Endometrial microvascular endothelial cells (primary cell): ENCODE measurements around the gene CDK17. TPM values are rescaled to one million over a fixed set of nuclear protein-coding genes. Genes with fewer than 3 reads are reported as not detected.

ENCODE experiments used
- in situ Hi-C: cut with HindIII; loops from 2 replicates; pipeline ENCODE4 v1.10.0; 2017; ENCODE audit warnings: low sequenced_read_pairs, low pct_unique_long_range_greater_than_20kb; ENCODE audit errors: inconsistent ontology term
- total RNA-seq: library from RNA; depleted of rRNA; stranded (reverse); fragments of >200 nt; gene quantifications from one replicate; pipeline ENCODE4 v1.2.3, GENCODE V29; 2015; ENCODE audit errors: inconsistent ontology term

CDK17 gene
- total RNA-seq, 1 donor from 2014 or later = 176 TPM

DNA sequence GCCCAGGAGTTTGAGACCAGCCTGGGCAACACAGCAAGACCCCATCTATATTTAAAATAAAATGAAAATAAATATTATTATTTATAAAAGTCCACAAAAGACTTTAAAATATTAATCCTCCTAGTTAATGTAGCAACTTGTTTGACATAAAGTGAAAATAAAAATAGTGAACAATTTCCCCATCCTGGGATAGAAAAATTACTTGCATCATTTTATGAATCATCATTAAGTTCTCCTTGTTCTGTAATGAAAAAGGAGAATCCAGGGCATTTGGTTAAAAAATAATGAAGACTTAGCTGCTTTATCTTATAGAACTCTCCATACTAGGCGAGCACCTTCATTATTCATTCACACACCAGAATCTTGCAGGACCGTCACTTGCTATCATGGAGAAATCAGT, 140.0 kb downstream of the CDK17 start:
- in situ Hi-C loops = no loop called here

DNA sequence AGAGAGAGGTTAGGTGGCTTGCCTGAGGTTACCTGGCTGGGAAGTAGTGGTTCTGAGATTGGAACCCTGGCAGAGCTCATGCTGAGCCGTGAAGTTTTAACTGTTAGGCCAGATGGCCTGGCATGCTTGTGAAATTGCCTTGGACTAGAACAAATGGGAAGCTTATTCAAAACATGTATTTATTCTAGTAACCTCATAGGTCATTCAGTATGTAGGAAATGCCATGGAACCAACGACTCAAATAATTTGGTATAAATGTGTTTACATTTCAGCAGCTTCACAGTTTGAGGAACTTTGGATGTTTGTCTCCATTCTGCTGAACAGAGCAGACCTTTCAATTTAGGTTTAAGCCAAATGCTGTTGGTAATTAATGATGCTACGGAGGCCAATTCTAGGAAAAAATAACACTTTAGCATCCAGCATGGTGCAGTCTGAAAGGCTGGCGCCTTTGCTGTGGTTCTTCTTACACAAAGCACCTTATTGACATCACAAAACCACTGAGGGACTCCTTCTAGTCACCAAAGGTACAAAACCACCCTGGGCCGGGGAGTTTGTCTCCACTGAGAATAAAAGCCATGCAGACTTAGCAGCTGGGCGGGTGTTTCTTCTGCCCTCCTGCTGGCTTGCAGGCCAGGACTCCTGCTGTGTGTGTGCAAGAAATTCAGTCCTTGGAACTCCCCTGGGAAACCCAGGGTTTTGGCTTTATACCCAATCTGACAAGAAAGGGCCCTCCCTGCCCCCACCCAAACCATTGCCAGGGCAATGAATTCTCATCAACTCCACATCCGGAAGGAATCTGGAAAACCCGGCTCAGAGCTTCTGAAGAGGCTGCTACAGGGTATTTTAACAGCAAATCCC, 141.9 kb downstream of the CDK17 start:
- in situ Hi-C loops = no loop called here

- in situ Hi-C loops = no loop called here
Observed at GRCh38 chr12:96257550-96258103, 142.6 kb downstream of the CDK17 start.

DNA sequence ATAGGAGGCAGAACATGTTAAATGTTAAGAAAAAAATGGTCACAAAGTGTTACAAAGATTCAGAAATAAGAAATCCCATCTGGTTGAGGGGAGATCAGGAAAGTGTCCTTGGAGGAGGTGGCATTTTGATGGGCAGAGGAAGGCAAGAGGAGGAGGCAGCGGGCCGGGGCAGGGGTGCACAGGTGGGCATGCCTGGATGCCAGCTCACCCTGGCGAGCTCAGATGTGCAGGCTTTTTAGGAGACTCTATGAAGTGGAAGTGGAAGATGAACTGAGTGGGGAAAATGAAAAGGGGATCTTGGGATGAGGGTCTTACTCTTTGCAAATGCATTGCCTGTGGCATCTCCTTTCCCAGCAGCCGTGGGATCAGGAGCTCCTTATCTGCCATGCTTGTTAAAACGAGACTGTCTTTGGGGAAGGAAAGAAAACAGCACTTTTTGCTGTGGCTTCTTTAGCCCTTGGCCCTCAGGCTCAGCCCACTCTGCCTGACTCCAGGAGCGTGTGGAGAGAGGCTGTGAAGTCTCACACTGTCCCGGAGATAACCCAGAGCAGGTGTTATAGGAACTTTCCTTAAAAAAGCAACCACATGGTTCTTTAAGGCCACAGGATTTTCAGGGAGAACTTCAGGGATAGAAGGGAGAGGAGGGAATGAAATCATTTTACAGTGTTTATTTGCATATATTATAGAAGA, 143.4 kb downstream of the CDK17 start:
- in situ Hi-C loops = no loop called here

- in situ Hi-C loops = no loop called here
Observed at GRCh38 chr12:96255077-96255476, 145.2 kb downstream of the CDK17 start.

DNA sequence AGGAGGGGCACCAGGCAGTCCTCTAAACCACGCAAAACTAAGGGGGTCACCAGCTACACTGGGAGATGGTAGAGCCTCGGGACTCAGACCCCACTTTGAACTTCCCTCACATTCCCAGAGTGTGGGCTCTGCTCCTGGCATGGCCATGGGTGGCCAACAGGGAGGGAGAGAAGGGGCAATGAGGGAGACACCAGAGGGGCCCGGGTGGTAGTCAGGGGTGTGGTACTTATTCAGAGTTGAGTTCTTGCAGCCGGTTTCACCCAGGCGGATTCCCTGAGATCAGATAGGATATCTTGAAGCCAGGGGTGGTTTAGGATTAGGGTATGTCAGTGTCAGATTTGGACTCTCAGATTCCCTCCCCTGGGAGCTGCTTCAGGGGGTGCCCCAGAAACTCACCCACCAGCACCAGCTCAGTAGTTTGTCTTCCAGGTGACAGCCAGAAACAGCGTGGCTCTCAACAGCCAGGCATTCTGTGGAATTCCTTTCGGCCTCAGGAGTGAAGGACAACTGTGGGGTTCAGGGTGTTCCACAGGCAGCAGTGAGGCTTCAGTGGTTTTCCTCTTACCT, 150.0 kb downstream of the CDK17 start:
- in situ Hi-C loops = no loop called here

DNA sequence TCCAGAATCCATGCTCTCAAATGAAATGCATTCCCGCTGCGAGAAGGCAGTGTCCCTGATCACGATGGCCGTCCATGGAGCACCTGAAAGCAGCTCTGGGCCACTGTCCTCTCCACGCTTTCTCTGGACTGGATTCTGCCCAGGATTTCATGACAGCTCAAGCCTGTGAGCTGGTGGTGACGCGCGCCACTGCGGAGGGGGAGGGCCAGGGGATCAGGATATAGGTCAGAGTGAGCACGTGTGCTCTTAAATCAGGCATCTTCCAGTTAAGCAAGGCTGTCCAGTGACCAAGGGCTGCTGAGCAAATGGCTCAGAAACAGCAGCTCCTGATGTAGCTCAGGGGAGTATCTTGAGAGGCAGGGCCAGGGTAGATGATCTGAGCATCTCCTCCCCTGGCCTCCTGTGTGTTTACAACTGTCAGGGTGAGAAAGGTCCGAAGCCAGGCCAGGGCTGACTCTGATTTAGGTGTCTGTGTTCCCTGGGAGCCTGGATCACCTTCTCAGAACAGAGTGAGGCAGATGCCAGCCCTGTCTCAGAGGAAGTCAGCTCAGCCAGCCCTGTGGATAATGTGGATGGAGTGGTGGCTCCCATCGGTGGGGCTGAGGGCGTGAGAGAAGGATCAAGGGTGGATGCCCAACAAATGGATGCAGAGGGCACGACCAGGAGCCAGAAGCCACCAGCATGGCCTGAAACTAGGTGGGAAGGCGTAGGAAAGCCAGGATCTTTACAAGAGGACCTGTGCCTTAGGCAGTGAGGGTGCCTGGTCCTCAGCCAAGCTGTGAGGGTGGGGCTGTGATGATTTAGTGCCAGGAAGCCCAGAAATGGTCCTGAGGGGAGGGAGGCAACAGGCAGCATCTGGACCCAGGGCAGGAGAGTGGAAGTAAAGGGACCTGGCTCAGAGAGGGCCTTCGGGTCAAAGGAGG, 150.8 kb downstream of the CDK17 start:
- in situ Hi-C loops = no loop called here

DNA sequence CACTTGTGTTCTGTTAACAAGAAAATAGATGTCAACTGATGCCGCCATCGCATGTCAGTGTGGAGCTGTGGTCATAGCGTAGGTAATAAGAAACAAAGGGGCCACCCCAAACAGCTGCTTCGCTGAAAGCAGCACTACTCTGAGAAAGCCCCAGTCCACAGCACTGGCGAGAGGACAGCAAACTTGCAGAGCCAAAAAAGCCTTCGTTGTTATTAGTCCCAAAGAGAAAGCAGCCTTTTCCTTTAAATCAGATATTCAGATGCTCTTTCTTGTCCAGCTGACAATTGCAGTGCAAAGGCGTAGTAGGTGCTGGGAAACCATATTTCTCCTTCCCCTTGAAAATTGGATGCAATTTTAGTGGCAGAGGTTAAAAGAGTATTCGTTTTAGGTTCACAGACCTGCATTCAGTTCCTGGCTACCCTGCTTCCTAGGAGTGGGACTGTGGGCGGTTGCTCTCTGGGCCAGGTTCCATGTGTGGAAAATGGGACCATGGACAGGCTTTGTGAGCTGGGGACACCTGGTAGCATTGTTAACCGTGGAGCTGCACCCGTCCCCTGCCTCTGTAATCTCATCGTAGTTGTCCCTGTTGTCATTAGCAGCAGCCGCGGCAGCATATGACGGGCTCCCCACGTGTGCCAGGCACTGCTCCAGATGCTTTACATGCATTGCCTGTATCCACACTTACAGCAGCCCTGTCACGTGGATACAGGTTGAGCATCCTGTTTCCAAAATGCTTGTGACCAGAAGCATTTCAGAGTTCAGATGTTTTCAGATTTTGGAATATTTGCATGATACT, 151.9 kb downstream of the CDK17 start:
- in situ Hi-C loops = no loop called here

DNA sequence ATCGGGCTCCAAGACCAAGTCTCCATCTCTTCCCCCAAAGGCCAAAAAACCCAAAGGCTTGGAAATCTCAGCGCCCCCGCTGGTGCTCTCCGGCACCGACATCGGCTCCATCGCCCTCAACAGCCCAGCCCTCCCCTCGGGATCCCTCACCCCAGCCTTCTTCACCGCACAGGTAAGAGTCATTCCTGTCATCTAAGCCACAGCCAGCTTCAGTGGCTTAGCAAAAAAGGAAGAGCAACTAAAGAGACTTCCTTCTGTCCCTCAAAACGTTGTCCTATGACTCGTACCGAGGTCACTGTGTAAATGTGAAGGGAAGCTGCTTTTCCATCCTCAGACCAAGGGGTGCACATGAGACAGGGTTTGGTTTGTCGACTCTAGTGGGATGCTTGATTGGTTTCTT, 152.7 kb downstream of the CDK17 start:
- in situ Hi-C loops = no loop called here

GRCh38 chr12:96246926-96247505, 153.2 kb downstream of the CDK17 start:
- in situ Hi-C loops = no loop called here

DNA sequence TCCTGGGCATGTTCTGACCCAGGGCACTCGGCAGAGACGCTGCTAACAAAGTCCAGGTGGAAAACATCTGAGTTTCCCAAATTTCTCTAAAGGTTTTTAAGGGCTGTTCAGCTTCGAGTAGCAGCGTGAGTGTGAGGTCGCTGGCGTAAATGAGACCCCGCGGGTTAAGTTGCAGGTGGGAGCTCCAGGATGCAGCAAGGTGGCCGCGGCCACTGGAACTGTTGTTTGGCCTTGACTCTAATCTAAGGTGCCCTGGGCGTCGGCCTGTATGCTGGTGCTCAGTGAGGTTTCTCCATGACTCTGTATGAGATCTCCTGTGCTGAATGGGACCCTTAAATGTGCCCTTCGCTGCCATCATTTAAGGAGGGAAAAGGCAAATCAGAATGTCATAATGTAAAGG, 155.4 kb downstream of the CDK17 start:
- in situ Hi-C loops = no loop called here

DNA sequence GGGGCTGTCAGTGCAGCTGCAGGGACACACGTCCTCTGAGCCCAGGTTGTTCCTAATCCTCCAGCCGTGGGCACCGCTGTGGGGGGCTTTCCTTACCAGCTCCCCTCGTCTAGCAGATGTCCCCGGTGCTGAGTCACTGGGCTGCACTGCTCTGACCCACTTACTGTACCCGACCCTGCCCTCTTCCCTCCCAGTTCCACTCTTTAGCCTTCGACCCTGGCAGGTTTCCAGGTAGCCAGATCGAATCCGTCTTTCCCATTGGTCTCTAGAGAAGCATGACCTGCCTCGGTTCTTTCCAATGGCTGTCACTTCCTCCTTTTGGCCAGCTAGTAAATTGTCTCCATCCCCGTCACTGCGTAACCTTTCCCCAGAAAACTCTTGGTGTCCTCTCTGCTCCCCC, 157.6 kb downstream of the CDK17 start:
- in situ Hi-C loops = no loop called here

- in situ Hi-C loops = no loop called here
Observed at GRCh38 chr12:96241846-96242256, 158.4 kb downstream of the CDK17 start.

GRCh38 chr12:96241431-96241830, 158.8 kb downstream of the CDK17 start:
- in situ Hi-C loops = no loop called here

- in situ Hi-C loops = no loop called here
Observed at GRCh38 chr12:96240656-96241055, 159.6 kb downstream of the CDK17 start.

DNA sequence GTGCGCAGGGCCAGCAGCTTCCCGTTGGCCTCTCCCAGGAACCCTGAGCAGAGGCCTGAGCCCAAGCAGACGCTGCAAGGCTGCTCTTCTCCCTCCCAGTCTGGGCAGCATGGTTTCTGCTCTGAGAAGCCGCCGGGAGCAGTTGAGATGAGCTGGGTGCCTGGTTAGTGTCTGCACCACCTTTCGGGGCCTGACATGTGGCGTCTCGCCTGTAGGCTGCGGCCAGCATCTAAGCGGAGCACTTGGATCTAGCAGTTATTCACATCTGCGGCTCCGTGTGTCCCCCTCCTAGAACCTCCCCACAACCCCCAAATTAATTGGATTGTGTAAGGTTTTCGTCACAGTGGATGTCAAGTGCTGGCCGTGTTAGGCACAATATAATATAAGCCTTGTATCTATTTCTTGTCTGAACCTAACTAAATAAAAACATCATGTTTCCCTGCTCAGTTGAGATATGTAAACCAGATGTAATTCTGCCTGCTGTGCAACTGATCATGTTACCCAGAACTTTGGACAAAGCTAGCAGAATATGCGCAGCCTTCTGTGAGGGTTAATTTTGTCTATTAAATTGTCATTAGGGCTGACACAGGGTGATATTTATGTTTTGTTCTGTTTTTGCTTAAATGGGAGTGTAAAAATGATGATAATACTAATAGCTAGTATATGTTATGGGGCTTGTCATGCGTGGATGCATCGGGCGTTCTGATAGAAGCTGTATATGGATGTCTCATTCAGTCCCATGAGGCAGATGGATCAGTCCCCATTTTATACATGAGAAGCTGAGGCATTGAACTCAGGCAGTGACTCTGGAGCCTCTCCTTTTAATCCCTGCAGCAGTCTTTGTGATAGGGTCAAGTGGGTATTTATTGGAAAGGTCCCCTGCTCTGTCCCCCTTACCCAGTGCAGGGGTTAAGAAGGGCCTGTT, 160.3 kb downstream of the CDK17 start:
- in situ Hi-C loops = no loop called here
